Adrenal gland (tissue), 12 donors: Measurements from ENCODE around the gene TTLL10. TPM values are rescaled to one million over a fixed set of nuclear protein-coding genes. Genes with fewer than 3 reads are reported as not detected.

Experiments
- DNase-seq, 7 donors: peaks; one replicate each; pipeline ENCODE4 v3.0.0-alpha.2; 2019 to 2020
- H3K27ac ChIP-seq, 5 donors: fragments of 200-600 bp; sonication (generic) in 4 of 5; 1 replicate in 3 of 5; 2 replicates in 2 of 5; pipeline versions ENCODE4 v1.5.1 to v1.8.0; 2016 to 2020; ENCODE audit warnings: mild to moderate bottlenecking in 1 of 5
- H3K27me3 ChIP-seq: fragments of 200-600 bp; 2 replicates; pipeline ENCODE4 v1.8.0; 2021
- H3K36me3 ChIP-seq, 2 donors: fragments of 200-600 bp; replicated peaks in 1 of 2; 1 replicate in 1 of 2; 2 replicates in 1 of 2; pipeline versions ENCODE4 v1.5.1 to v1.8.0; 2018 to 2022
- H3K4me1 ChIP-seq, 2 donors: fragments of 200-600 bp; replicated peaks in 1 of 2; 1 replicate in 1 of 2; 2 replicates in 1 of 2; pipeline versions ENCODE4 v1.5.1 to v1.8.0; 2018 to 2021
- H3K4me3 ChIP-seq, 4 donors: fragments of 200-600 bp; sonication (generic) in 3 of 4; one replicate each; pipeline ENCODE4 v1.5.1; 2016 to 2018
- H3K9me3 ChIP-seq, 3 donors: fragments of 200-600 bp; sonication (generic) in 1 of 3; replicated peaks in 1 of 3; 1 replicate in 2 of 3; 2 replicates in 1 of 3; pipeline versions ENCODE4 v1.5.1 to v1.8.0; 2016 to 2021
- POLR2A ChIP-seq, 2 donors: fragments of 450-650 bp; IDR thresholded peaks; one replicate each; pipeline ENCODE4 v1.6.1; 2017; ENCODE audit warnings: antibody characterized with exemption in 2 of 2, mild to moderate bottlenecking in 2 of 2, moderate library complexity in 1 of 2
- WGBS, 4 donors: extraction: QIAGEN DNeasy Blood & Tissue Kit in 2 of 4; methylation state at CpG; one replicate each; pipeline versions ENCODE4 v1.1.5 to v1.1.7; 2013 to 2017; 5-methylcytosine and 5-hydroxymethylcytosine counted together
- intact Hi-C, 2 donors: fragments of 100-400 bp; cut with DNase I; formaldehyde crosslinking; loops; one replicate each; pipeline versions ENCODE4 v1.14.1 to v1.15.0; 2022 to 2023
- polyA plus RNA-seq, 3 donors: library from polyadenylated mRNA; stranded (reverse); fragments of 200-250 nt in 2 of 3; fragments of 350-450 nt in 1 of 3; fragmentation: Illumina TruSeq in 1 of 3; extraction: RNeasy Lipid Tissue Mini Kit (QIAGEN cat#74804) in 1 of 3; gene quantifications; one replicate each; pipeline ENCODE4 v1.2.3, GENCODE V29; 2013 to 2014
- total RNA-seq, 9 donors: library from RNA; depleted of rRNA in 4 of 9; stranded (reverse); fragments of >200 nt in 4 of 9; fragments of 120-200 nt in 1 of 9; fragmentation: NEBNext Ultra II Directional in 1 of 9; extraction: Animal tissue kit (Norgen Biotek cat#: 25700) in 1 of 9; gene quantifications; one replicate each; pipeline versions ENCODE4 v1.1.0 to v1.2.4, GENCODE V29; 2013 to 2023
- TF ChIP-seq, protein P1 (sequence below), 6 experiments: fragments of 450-650 bp in 4 of 6; fragments of 200-600 bp in 2 of 6; sonication (generic) in 1 of 6; IDR thresholded peaks; 1 replicate in 5 of 6; 2 replicates in 1 of 6; pipeline versions ENCODE4 v1.5.1 to v1.8.0; 2016 to 2021; ENCODE audit warnings: antibody characterized with exemption in 6 of 6, mild to moderate bottlenecking in 2 of 6, moderate library complexity in 1 of 6
- donor health status: healthy with polysubstance abuse.
- donor health status: Bipolar disorder and iron deficiency.
- donor health status: DM: yes; HTN: yes; CAD: no.
- donor health status: DM: no; HTN: no; CAD: no.
- donor health status: DM: no; HTN: no; CAD: no.
- donor health status: DM: yes; HTN: yes; CAD: no.

Gene TTLL10
- total and polyA plus RNA-seq, 12 donors, result 0.32 to 0.44 TPM; not detected in 10

DNA sequence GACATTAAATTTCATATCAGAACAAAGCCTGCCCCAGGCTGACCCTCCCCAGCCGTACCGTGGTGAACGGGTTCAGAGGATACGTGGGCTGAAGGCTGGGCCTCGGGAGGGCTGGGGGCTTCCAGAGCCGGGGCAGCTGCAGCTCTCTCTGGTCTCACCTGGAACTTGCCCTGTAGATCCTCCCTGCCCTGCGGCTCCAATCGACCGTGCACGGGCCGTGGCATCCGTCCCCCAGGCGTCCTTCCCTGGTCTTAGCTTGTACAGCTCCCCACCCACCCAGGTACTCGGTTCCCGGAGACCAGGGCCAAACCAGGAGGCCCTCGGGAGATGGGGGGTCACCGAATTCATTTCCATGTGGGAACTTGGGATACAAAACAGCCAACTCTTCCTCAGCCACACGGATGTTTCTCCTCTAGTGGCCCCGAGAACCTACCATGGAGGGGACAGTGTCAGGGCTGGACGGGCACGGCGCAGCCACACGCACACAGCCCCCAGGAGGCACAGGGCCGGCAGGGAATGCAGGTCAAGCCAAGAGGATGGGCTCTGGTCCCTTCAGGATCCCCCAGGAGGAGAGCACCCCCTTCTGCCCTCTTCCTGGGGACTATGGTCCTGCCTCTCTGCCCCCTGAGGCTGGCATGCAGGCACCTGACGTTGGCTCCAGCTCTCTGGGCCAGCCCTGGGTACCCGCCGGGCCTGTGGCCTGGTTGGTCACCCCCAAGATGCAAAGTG lies 61.5 kb downstream of the TTLL10 start:
- no peak for TF ChIP-seq POLR2A (IDR thresholded peaks at IDR 0.05)
- TF ChIP-seq, protein P1, sequence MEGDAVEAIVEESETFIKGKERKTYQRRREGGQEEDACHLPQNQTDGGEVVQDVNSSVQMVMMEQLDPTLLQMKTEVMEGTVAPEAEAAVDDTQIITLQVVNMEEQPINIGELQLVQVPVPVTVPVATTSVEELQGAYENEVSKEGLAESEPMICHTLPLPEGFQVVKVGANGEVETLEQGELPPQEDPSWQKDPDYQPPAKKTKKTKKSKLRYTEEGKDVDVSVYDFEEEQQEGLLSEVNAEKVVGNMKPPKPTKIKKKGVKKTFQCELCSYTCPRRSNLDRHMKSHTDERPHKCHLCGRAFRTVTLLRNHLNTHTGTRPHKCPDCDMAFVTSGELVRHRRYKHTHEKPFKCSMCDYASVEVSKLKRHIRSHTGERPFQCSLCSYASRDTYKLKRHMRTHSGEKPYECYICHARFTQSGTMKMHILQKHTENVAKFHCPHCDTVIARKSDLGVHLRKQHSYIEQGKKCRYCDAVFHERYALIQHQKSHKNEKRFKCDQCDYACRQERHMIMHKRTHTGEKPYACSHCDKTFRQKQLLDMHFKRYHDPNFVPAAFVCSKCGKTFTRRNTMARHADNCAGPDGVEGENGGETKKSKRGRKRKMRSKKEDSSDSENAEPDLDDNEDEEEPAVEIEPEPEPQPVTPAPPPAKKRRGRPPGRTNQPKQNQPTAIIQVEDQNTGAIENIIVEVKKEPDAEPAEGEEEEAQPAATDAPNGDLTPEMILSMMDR (IDR thresholded peaks at IDR 0.05), result no peak
- Histone ChIP-seq H3K36me3 (no peaks in the 10 kb centered on the region), H3K27ac (no peak overlapping the region), H3K4me3 (no peak overlapping the region), H3K9me3 (no peaks in the 10 kb centered on the region), H3K4me1 (peaks cover 15 to 19% of the 10 kb centered on the region in 2 donors), H3K27me3 (peaks cover 7% of the 10 kb centered on the region)
- intact Hi-C loops, result no loop called here
- no peak for DNase-seq
- whole genome bisulfite sequencing, 4 donors, result 87 to 92% (median 91%) methylated on average over 15 to 27 of the region's 27 CpGs

DNA sequence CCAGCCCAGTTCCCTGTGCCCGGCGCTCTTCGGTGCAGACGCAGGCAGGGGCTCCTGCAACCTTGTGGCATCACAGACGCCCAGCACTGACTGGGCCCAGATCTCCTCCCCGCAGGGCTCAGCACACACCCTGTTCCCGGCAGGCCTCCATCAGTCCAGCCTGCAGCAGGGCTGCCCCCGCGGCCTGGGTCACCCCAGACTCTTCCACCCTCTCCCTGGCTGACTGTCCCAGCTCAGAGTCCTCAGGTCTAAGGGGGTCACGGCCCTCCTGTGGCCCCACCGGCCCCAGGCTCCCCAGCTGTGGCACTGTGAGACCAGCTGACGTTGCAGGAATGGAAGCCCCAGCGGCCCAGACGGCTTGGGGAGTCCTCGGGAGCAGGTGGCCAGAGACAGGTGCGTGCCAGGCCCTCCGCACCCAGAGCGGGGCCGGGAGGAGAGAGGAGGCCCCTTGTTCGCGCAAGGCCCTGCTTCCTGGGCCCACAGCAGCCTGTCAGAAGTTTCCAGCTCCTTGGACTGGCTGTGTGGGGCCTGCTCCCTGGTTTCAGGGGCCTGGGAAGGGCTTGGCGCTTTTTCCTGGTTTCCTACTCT lies 62.6 kb downstream of the TTLL10 start:
- DNase-seq, result no peak
- Histone ChIP-seq H3K4me1 (peaks cover 6 to 11% of the 10 kb centered on the region in 2 donors), H3K36me3 (no peaks in the 10 kb centered on the region), H3K27me3 (peaks cover 7% of the 10 kb centered on the region), H3K4me3 (no peak overlapping the region), H3K27ac (no peak overlapping the region), H3K9me3 (no peaks in the 10 kb centered on the region)
- 75 to 100% (median 78%) methylated on average over 1 to 22 of the region's 22 CpGs; no CpG with 5 or more reads in 1 of the 4 donors for WGBS, 4 donors
- intact Hi-C loops, result no loop called here
- TF ChIP-seq POLR2A (IDR thresholded peaks at IDR 0.05), result no peak
- TF ChIP-seq, protein P1 (IDR thresholded peaks at IDR 0.05), result no peak

DNA sequence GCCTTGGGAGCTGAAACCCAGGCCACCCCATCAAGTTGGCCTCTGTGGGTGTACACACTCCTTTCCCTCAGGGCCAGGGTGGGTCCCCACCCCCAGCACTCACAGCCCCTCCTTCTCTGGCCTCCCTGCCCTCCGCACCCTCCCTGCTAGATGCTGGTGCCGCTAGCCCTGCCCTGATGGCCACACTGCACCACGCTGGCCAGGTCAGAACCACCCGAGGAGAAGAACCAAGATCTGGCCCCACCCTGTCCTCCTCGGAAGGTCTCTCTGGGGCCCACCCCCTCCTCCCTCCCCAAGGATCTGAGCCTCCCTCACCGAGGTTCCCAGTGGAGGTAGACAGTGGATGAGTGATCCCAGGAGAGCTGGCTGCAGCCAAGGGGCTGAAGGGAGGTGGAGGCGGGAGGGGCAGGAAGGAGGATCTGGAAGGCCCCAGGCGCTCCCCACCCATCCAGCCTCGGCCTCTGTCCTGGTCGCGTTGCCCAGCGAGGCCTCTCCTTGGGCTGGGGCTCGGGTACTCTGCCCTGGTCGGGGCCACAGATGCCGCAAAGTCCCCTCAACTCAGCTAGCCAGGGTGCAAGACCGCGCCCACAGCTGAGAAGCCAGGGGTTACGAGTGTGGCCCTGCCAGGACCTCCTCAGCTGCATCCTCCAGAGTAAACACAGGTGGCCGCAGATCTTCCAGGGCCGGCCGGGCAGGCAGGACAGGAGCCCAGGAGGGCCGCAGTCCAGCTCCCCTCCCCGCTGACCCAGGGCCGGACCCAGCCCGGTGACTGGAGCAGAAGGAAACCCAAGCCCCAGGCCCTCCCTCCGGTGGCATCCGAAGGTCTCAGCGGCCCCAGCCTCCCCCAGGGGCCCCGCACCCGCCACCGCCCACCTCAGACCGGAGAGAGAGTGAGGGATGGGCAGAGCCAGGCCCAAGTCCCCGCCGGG lies 63.5 kb downstream of the TTLL10 start:
- no peak for TF ChIP-seq POLR2A (IDR thresholded peaks at IDR 0.05)
- Histone ChIP-seq H3K4me3 (no peak overlapping the region), H3K27ac (no peak overlapping the region), H3K9me3 (no peaks in the 10 kb centered on the region), H3K4me1 (peaks cover 6 to 11% of the 10 kb centered on the region in 2 donors), H3K27me3 (peaks cover 7% of the 10 kb centered on the region), H3K36me3 (no peaks in the 10 kb centered on the region)
- DNase-seq, result no peak
- intact Hi-C loops, result no loop called here
- WGBS, 4 donors, result 23 to 61% (median 38%) methylated on average over 4 to 34 of the region's 34 CpGs

DNA sequence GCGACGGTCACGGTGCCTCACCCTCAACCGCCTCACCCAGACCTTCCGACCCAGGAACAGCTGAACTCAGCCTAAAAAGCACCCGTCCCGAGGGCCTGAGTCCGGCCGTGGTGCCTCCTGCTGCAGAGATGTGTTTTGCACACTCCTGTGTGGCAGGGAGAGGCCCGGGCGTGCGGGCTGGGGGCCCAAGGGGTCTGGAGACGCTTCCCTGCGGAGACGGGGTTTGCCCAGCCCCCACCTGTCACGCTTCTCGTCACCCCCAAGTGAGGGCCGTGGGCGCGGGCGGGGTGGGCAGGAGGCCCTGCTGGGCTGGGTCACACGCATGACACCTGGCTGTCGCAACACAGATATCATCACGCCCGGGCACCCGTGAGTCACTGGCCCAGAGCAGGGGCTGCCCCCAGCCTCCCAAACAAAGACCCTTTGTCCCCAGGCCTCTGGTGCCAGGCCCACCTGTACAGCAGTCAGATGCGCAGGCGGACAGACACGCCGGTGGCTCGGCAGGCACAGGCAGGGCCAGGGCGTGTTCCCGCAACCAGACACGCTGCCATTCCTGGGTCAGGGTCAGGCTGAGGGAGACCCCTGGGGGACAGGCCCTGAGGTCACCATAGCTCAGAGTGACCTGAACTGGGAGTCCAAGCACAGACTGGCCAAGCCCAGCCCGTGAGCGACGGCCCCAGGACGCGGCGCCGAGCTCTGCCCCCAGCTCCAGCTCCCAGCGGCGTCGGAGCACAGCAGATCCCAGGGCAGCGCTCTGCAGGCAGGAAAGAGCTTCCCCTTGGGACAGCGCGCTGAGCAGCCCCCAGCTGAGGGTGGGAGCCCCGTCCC lies 64.4 kb downstream of the TTLL10 start:
- no peak overlapping the region for H3K27ac ChIP-seq
- DNase-seq, result no peak
- H3K9me3 ChIP-seq, result no peaks in the 10 kb centered on the region
- peaks cover 7% of the 10 kb centered on the region for H3K27me3 ChIP-seq
- no peaks in the 10 kb centered on the region for H3K36me3 ChIP-seq
- TF ChIP-seq, protein P1 (IDR thresholded peaks at IDR 0.05), result no peak
- no peak for TF ChIP-seq POLR2A (IDR thresholded peaks at IDR 0.05)
- WGBS, 4 donors, result 40 to 57% (median 48%) methylated on average over 16 to 48 of the region's 48 CpGs
- intact Hi-C loops, result no loop called here
- H3K4me1 ChIP-seq, result peaks cover 0 to 4% of the 10 kb centered on the region in 2 donors
- no peak overlapping the region for H3K4me3 ChIP-seq
